ENCODE data around the gene MRPS2. TPM values are rescaled to one million over a fixed set of nuclear protein-coding genes. Genes with fewer than 3 reads are reported as not detected.

The MRPS2 gene
- total RNA-seq, 4 donors from 2014 or later: 21.4 to 37.6 (median 25.6) TPM

DNA sequence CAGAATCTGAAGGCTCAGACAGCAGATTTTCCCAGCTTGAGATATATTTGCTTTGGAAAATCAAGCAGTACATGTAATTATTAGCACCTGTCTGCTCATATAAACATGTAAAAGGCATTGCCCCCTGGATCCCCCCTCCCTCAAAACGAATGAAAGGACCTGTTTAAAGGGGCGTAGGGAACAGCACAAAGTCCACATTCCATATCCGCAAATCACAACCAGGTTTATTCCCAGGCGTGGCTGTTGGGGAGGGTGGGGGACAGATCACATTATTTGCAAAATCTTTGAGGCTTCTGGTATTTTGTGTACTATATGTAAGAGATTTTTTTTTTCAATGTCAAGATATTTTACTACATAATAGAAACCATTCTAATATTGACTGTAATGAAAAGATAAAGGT, 8.7 kb upstream of the MRPS2 start:
- no peaks in the 10 kb centered on the region for H3K27me3 ChIP-seq
- ATAC-seq: no peak
- no peaks in the 10 kb centered on the region for H3K4me1 ChIP-seq
- no peaks in the 10 kb centered on the region for H3K9me3 ChIP-seq
- TF ChIP-seq EP300 (IDR thresholded peaks at IDR 0.05) (no peak), POLR2AphosphoS5 (IDR thresholded peaks at IDR 0.05) (no peak), POLR2A (IDR thresholded peaks at IDR 0.05) (no peak)
- no peak overlapping the region for H3K27ac ChIP-seq
- H3K36me3 ChIP-seq: peaks cover 0 to 40% of the 10 kb centered on the region in 2 donors
- no peak overlapping the region for H3K4me3 ChIP-seq
- WGBS, 2 donors (ENCODE audit: low coverage in 1 of 2): 71 to 76% methylated on average over 4 of the region's 4 CpGs

- WGBS, 2 donors (ENCODE audit: low coverage in 1 of 2): 94 to 96% methylated on average over 4 to 12 of the region's 27 CpGs
- H3K4me3 ChIP-seq: no peak overlapping the region
- no peaks in the 10 kb centered on the region for H3K4me1 ChIP-seq
- peaks cover 0 to 27% of the 10 kb centered on the region in 2 donors for H3K36me3 ChIP-seq
- no peaks in the 10 kb centered on the region for H3K9me3 ChIP-seq
- no peak overlapping the region for H3K27ac ChIP-seq
- ATAC-seq: no peak
- H3K27me3 ChIP-seq: no peaks in the 10 kb centered on the region
- TF ChIP-seq EP300 (IDR thresholded peaks at IDR 0.05): no peak
- TF ChIP-seq POLR2AphosphoS5 (IDR thresholded peaks at IDR 0.05): no peak
- no peak for TF ChIP-seq POLR2A (IDR thresholded peaks at IDR 0.05)
- TF ChIP-seq CTCF (IDR thresholded peaks at IDR 0.05): no peak
Observed at GRCh38 chr9:135492886-135493669, 7.4 kb upstream of the MRPS2 start.

DNA sequence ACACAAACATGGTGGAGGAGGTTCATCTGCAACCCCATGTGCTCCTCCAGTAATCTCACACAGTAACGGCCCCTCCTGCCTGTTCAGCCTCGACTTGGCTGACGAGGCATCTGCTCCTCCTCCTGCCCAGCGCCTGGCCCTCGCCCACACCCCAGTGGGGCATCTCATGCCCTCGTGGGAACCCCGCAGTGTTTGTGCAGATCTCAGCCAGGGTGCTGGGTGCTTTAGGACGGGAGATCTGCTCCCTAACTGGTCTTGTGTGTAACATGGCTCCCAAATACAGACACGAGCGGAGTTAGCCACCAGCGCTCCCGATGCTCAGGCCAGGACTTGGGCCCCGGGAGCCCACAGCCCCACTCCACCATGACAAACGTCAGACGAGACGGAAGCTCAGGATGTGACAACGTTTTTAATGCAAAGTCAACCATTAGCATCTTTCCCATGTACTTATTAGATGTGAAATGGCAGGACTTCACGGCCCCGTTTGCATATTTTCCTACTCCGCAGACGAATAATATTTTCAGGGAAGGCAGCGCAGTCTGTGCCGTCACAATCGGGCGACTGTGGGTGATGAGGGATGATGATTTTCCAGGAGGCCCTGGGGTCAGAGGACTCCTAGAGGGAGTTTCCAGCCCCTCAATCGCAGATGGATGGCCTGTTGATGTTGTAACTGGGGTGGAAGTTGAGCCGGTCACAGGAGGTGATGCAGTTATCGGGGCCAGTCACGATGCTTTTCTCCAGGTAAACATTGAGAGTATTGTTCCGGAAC, 5.5 kb upstream of the MRPS2 start:
- no peak overlapping the region for H3K27ac ChIP-seq
- H3K4me3 ChIP-seq: no peak overlapping the region
- 80% methylated on average over 5 to 19 of the region's 30 CpGs for WGBS, 2 donors (ENCODE audit: low coverage in 1 of 2)
- H3K36me3 ChIP-seq: peaks cover 0 to 9% of the 10 kb centered on the region in 2 donors
- TF ChIP-seq POLR2AphosphoS5 (IDR thresholded peaks at IDR 0.05) (no peak), EP300 (IDR thresholded peaks at IDR 0.05) (no peak)
- no peaks in the 10 kb centered on the region for H3K27me3 ChIP-seq
- H3K9me3 ChIP-seq: no peaks in the 10 kb centered on the region
- ATAC-seq: no peak
- H3K4me1 ChIP-seq: peaks cover 0 to 9% (median 3%) of the 10 kb centered on the region in 3 donors

- 69 to 85% methylated on average over 2 to 9 of the region's 15 CpGs for WGBS, 2 donors (ENCODE audit: low coverage in 1 of 2)
- no peak overlapping the region for H3K4me3 ChIP-seq
- H3K9me3 ChIP-seq: no peaks in the 10 kb centered on the region
- peaks cover 2 to 35% (median 15%) of the 10 kb centered on the region in 3 donors for H3K4me1 ChIP-seq
- H3K36me3 ChIP-seq: peaks cover 0 to 21% of the 10 kb centered on the region in 2 donors
- no peaks in the 10 kb centered on the region for H3K27me3 ChIP-seq
- TF ChIP-seq EP300 (IDR thresholded peaks at IDR 0.05): no peak
- TF ChIP-seq POLR2AphosphoS5 (IDR thresholded peaks at IDR 0.05): no peak
- no peak for TF ChIP-seq CTCF (IDR thresholded peaks at IDR 0.05)
- no peak for TF ChIP-seq POLR2A (IDR thresholded peaks at IDR 0.05)
- H3K27ac ChIP-seq: no peak overlapping the region
- no peak for ATAC-seq
Observed at GRCh38 chr9:135498381-135499126, 1.9 kb upstream of the MRPS2 start.

GRCh38 chr9:135499326-135500070, 984 bp upstream of the MRPS2 start:
- no peaks in the 10 kb centered on the region for H3K9me3 ChIP-seq
- peak overlapping the region in 3 of 4 donors; percentile 83 to 88 (median 86) for H3K27ac ChIP-seq
- no peaks in the 10 kb centered on the region for H3K27me3 ChIP-seq
- WGBS, 2 donors (ENCODE audit: low coverage in 1 of 2): 0% methylated on average over 5 to 9 of the region's 58 CpGs
- H3K4me3 ChIP-seq: peak overlapping the region; percentile 71 to 98
- H3K36me3 ChIP-seq: peaks cover 0 to 30% of the 10 kb centered on the region in 2 donors
- H3K4me1 ChIP-seq: peaks cover 2 to 35% (median 15%) of the 10 kb centered on the region in 3 donors
- TF ChIP-seq CTCF (IDR thresholded peaks at IDR 0.05) (no peak), EP300 (IDR thresholded peaks at IDR 0.05) (no peak), POLR2A (IDR thresholded peaks at IDR 0.05) (no peak), POLR2AphosphoS5 (IDR thresholded peaks at IDR 0.05) (peak; percentile 16)
- peak; percentile 86 for ATAC-seq

Data from gastroesophageal sphincter (tissue), 4 donors.